ENCODE data around the gene PGAP6. TPM values are rescaled to one million over a fixed set of nuclear protein-coding genes. Genes with fewer than 3 reads are reported as not detected.
A peak's percentile ranks its signal among the peaks of the same experiment; 100 is the strongest.

PGAP6 gene
- total and polyA plus RNA-seq, 2 of the 8 experiments (the other 6 are each of a cell fraction or from before 2014, with no cell fraction given): 86.8 to 364 TPM

GRCh38 chr16:378821-379182 lies 3.0 kb downstream of the PGAP6 start:
- no peak overlapping the region for H2BK120ac ChIP-seq (replicated peaks; ENCODE audit: low read depth, low read length)
- POLR2A ChIA-PET (ENCODE audit: partially characterized antibody): interaction anchor here (0.6 to 3.0 kb wide), 5 partner anchors 9 to 47 kb away, joined by 3 to 22 read pairs (median 6); partner anchors contain the start of genes DECR2, MRPL28 and RAB11FIP3
- H3K4me1 ChIP-seq (replicated peaks in 1 of 4; ENCODE audit: control insufficient read depth in 3 of 4, insufficient read depth in 4 of 4, low read length in 3 of 4): peaks cover 8 to 25% (median 14%) of the 10 kb centered on the region in 4 experiments
- no peak overlapping the region for H2BK20ac ChIP-seq (ENCODE audit: low read length)
- peak overlapping the region; percentile 51 to 68; a peak in 3 of 4 replicates for H3K4me2 ChIP-seq (ENCODE audit: insufficient read depth in 1 of 2, low read depth in 2 of 2, low read length in 2 of 2)
- H3K23me2 ChIP-seq (ENCODE audit: low read depth, low read length): peaks cover 11% of the 10 kb centered on the region
- peak overlapping the region; percentile 75; the same call in 1 of the 2 replicates for H2BK5ac ChIP-seq (ENCODE audit: low read depth, low read length)
- peak overlapping the region; percentile 50; the same call in 1 of the 2 replicates for H2BK12ac ChIP-seq (ENCODE audit: low read depth, low read length)
- H3K9me3 ChIP-seq (ENCODE audit: insufficient read depth in 2 of 2, low read depth in 1 of 2, low read length in 1 of 2): no peaks in the 10 kb centered on the region
- H3K36me3 ChIP-seq (ENCODE audit: control insufficient read depth in 2 of 4, insufficient read depth in 4 of 4, low read length in 3 of 4): peaks cover 12 to 38% (median 19%) of the 10 kb centered on the region in 4 experiments
- H2BK15ac ChIP-seq (ENCODE audit: low read length): peak overlapping the region; percentile 61
- peak overlapping the region; percentile 71; the same call in 1 of the 2 replicates for H3K18ac ChIP-seq (ENCODE audit: extremely low read depth, low read length)
- 76% methylated on average over 13 of the region's 14 CpGs; no CpG with 5 or more reads in 1 of the 2 experiments for WGBS, 2 experiments (ENCODE audit: extremely low coverage in 1 of 2, insufficient coverage in 1 of 2, insufficient read length in 1 of 2, insufficient replicate concordance in 2 of 2, low coverage in 1 of 2, low lambda C conversion rate in 2 of 2, missing lambda C conversion rate in 1 of 2)
- H3K27ac ChIP-seq (ENCODE audit: low read depth, low read length): no peak overlapping the region
- no peak overlapping the region for H3K9ac ChIP-seq (replicated peaks in 1 of 4; ENCODE audit: extremely low read depth in 1 of 4, low read depth in 3 of 4, low read length in 3 of 4)
- DNase-seq (ENCODE audit: low read depth in 1 of 2, low spot score in 2 of 2) (no peak), FAIRE-seq (no peak)
- H3K56ac ChIP-seq (replicated peaks; ENCODE audit: insufficient read length, low read depth, low read length): no peak overlapping the region
- peaks cover 15 to 32% of the 10 kb centered on the region in 2 experiments for H4K20me1 ChIP-seq (replicated peaks in 1 of 2; ENCODE audit: control insufficient read depth in 1 of 2, insufficient read depth in 2 of 2, low read length in 2 of 2)
- peak overlapping the region; percentile 4 for H4K91ac ChIP-seq (replicated peaks; ENCODE audit: insufficient read length, low read length)
- H3K79me2 ChIP-seq (ENCODE audit: control insufficient read depth in 1 of 2, insufficient read depth in 2 of 2, low read length in 2 of 2): peaks cover 0 to 24% of the 10 kb centered on the region in 2 experiments; a peak in 2 of 4 replicates
- peaks cover 4% of the 10 kb centered on the region; the same call in 1 of the 2 replicates for H3K79me1 ChIP-seq (ENCODE audit: low read depth, low read length)
- H3K4me3 ChIP-seq (ENCODE audit: extremely low read depth in 1 of 4, insufficient read depth in 2 of 4, low read depth in 3 of 4, low read length in 4 of 4): peak overlapping the region in 1 of 4 experiments; percentile 19; a peak in 1 of 8 replicates
- CTCF ChIA-PET (ENCODE audit: partially characterized antibody): interaction anchor here (0.9 to 1.5 kb wide), 3 partner anchors 13 to 16 kb away, joined by 3 to 6 read pairs (median 3); no protein-coding TSS in a partner anchor
- H3K14ac ChIP-seq (ENCODE audit: insufficient read length): no peak overlapping the region
- H2AFZ ChIP-seq (ENCODE audit: low read length): no peak overlapping the region
- H3K27me3 ChIP-seq (replicated peaks in 1 of 4; ENCODE audit: control insufficient read depth in 3 of 4, extremely low read depth in 1 of 4, insufficient read depth in 3 of 4, low read length in 3 of 4): peaks cover 0 to 3% (median under 1%) of the 10 kb centered on the region in 4 experiments; a peak in 2 of 7 replicates
- H3K23ac ChIP-seq (ENCODE audit: insufficient read length): no peak overlapping the region
- no peak overlapping the region for H3K4ac ChIP-seq (replicated peaks; ENCODE audit: insufficient read length, low read depth, low read length)
- H2AK5ac ChIP-seq (ENCODE audit: low read depth, low read length): no peak overlapping the region; the same call in 1 of the 2 replicates
- peak overlapping the region; percentile 8 for H4K5ac ChIP-seq (ENCODE audit: insufficient read length, low read depth, low read length)
- H4K8ac ChIP-seq (ENCODE audit: extremely low read depth, insufficient read depth, low read length): peak overlapping the region; percentile 65
- no peak for TF ChIP-seq ATF3 (IDR thresholded peaks at IDR 0.05; ENCODE audit: insufficient read depth, low read depth, low read length)
- no peak for TF ChIP-seq CBX8 (IDR thresholded peaks at IDR 0.05; ENCODE audit: borderline replicate concordance, low read depth, low read length)
- TF ChIP-seq CHD2 (IDR thresholded peaks at IDR 0.05; ENCODE audit: low read length): no peak
- no peak for TF ChIP-seq ZNF274 (IDR thresholded peaks at IDR 0.05; ENCODE audit: borderline replicate concordance, extremely low read depth, low read length)
- no peak for TF ChIP-seq EZH2 (IDR thresholded peaks at IDR 0.05; ENCODE audit: low read depth, low read length, severe bottlenecking)
- TF ChIP-seq, protein P1, sequence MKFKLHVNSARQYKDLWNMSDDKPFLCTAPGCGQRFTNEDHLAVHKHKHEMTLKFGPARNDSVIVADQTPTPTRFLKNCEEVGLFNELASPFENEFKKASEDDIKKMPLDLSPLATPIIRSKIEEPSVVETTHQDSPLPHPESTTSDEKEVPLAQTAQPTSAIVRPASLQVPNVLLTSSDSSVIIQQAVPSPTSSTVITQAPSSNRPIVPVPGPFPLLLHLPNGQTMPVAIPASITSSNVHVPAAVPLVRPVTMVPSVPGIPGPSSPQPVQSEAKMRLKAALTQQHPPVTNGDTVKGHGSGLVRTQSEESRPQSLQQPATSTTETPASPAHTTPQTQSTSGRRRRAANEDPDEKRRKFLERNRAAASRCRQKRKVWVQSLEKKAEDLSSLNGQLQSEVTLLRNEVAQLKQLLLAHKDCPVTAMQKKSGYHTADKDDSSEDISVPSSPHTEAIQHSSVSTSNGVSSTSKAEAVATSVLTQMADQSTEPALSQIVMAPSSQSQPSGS (IDR thresholded peaks at IDR 0.05; ENCODE audit: low read length): no peak
- TF ChIP-seq TAF7 (optimal IDR thresholded peaks at IDR 0.05; ENCODE audit: borderline replicate concordance, low read depth, low read length): no peak
- no peak for TF ChIP-seq ASH2L (IDR thresholded peaks at IDR 0.05; ENCODE audit: low read length)

Data from H1 (cell line).